Endothelial cell of umbilical vein (primary cell): ENCODE data around the gene TENT4B. TPM values are rescaled to one million over a fixed set of nuclear protein-coding genes. Genes with fewer than 3 reads are reported as not detected.

Experiments
- BruUV-seq: library from RNA; stranded (reverse); fragments of 400-500 nt; replicated peaks from 2 replicates; lab custom pipeline; 2021; lab: Mats Ljungman, UMichigan
- CTCF ChIA-PET: fragments of 300-600, 350-600 bp; sonication (Branson Sonifier 250); formaldehyde crosslinking; loops from one replicate; lab custom pipeline; 2021; ENCODE audit warnings: antibody characterized with exemption, inconsistent platforms; lab: Charles Lee
- POLR2A ChIA-PET: fragments of 300-600, 350-600 bp; sonication (Branson Sonifier 250); formaldehyde crosslinking; loops from one replicate; lab custom pipeline; 2021; ENCODE audit warnings: antibody characterized with exemption, inconsistent platforms; lab: Charles Lee
- DNase-seq: peaks from one replicate; pipeline ENCODE4 v3.0.0-alpha.2; 2011; ENCODE audit warnings: low read depth, low spot score
- FAIRE-seq: peaks from 2 replicates; lab custom pipeline; 2011; peaks lifted over from hg19 to GRCh38; lab: Jason Lieb, UNC
- H2AFZ ChIP-seq: 2 replicates; pipeline ENCODE4 v1.6.0; 2012; ENCODE audit warnings: low read depth, low read length, control low read depth, inconsistent platforms
- H3K27ac ChIP-seq: 2 replicates; pipeline ENCODE4 v1.5.1; 2011; ENCODE audit warnings: low read depth, mild to moderate bottlenecking, control low read depth, low read length, moderate library complexity; ENCODE audit not compliant: insufficient read depth
- H3K27me3 ChIP-seq, 2 experiments: 2 replicates each; pipeline versions ENCODE4 v1.6.0 to v1.6.1; 2011; ENCODE audit warnings: low read length in 2 of 2, mixed read lengths in 1 of 2; ENCODE audit not compliant: control insufficient read depth in 2 of 2, insufficient read depth in 2 of 2
- H3K36me3 ChIP-seq, 2 experiments: 2 replicates in 1 of 2; 3 replicates in 1 of 2; pipeline ENCODE4 v1.5.1; 2011; ENCODE audit warnings: low read length in 2 of 2, mild to moderate bottlenecking in 1 of 2, moderate library complexity in 1 of 2; ENCODE audit not compliant: control insufficient read depth in 2 of 2, insufficient read depth in 2 of 2; ENCODE audit errors: extremely low read depth in 1 of 2
- H3K4me1 ChIP-seq: 3 replicates; pipeline ENCODE4 v1.5.1; 2011; ENCODE audit warnings: mild to moderate bottlenecking, low read length; ENCODE audit not compliant: control insufficient read depth, insufficient read depth; ENCODE audit errors: extremely low read depth
- H3K4me2 ChIP-seq: 2 replicates; pipeline ENCODE4 v1.6.1; 2011; ENCODE audit warnings: low read length, control low read depth, mixed read lengths; ENCODE audit not compliant: insufficient read depth
- H3K4me3 ChIP-seq, 3 experiments: fragments of 200-600 bp in 1 of 3; sonication (generic), shearing (Covaris generic) in 1 of 3; replicated peaks in 1 of 3; 2 replicates each; pipeline ENCODE4 v1.5.1; 2011 to 2016; ENCODE audit warnings: control low read depth in 3 of 3, low read length in 3 of 3, mild to moderate bottlenecking in 2 of 3, inconsistent platforms in 1 of 3, low read depth in 1 of 3, moderate library complexity in 1 of 3; ENCODE audit not compliant: insufficient read depth in 1 of 3
- H3K79me2 ChIP-seq: 2 replicates; pipeline ENCODE4 v1.6.0; 2012; ENCODE audit warnings: low read length, inconsistent platforms; ENCODE audit not compliant: control insufficient read depth, insufficient read depth
- H3K9ac ChIP-seq: replicated peaks from 2 replicates; pipeline ENCODE3; 2011; ENCODE audit warnings: low read length, control low read depth; ENCODE audit not compliant: insufficient read depth; ENCODE audit errors: extremely low read depth
- H3K9me1 ChIP-seq: replicated peaks from 3 replicates; pipeline ENCODE4 v1.6.0; 2011; ENCODE audit warnings: mild to moderate bottlenecking, low read length; ENCODE audit not compliant: control insufficient read depth, insufficient read depth; ENCODE audit errors: extremely low read depth
- H3K9me3 ChIP-seq: replicated peaks from 2 replicates; pipeline ENCODE4 v1.5.1; 2012; ENCODE audit warnings: low read length, inconsistent platforms; ENCODE audit not compliant: control insufficient read depth, insufficient read depth
- H4K20me1 ChIP-seq: replicated peaks from 2 replicates; pipeline ENCODE3; 2011; ENCODE audit warnings: mild to moderate bottlenecking, low read length; ENCODE audit not compliant: control insufficient read depth, insufficient read depth; ENCODE audit errors: extremely low read depth
- FOS ChIP-seq: IDR thresholded peaks from 2 replicates; pipeline ENCODE4 v1.6.1; 2011; ENCODE audit warnings: mild to moderate bottlenecking, low read length, moderate library complexity, borderline replicate concordance; ENCODE audit not compliant: insufficient read depth
- JUN ChIP-seq: IDR thresholded peaks from 2 replicates; pipeline ENCODE4 v1.6.1; 2011; ENCODE audit warnings: borderline replicate concordance, low read depth; ENCODE audit not compliant: insufficient read length, insufficient read depth
- dilution Hi-C: fragments of 300-500 bp; cut with MboI; formaldehyde crosslinking; loops from one replicate; pipeline ENCODE4 v1.15.0; 2019; ENCODE audit warnings: low sequenced_read_pairs; ENCODE audit not compliant: extremely low pct_ligation_motif_present
- intact Hi-C: fragments of 100-400 bp; cut with micrococcal nuclease; formaldehyde crosslinking; loops from one replicate; pipeline ENCODE4 v1.10.0; 2022
- polyA plus RNA-seq, 4 experiments: library from polyadenylated mRNA; depleted of rRNA in 3 of 4; stranded (reverse) in 3 of 4; unstranded in 1 of 4; fragments of >200 nt; gene quantifications; 2 replicates each; pipeline versions ENCODE4 v1.2.1 to v1.2.3, GENCODE V29; 2011 to 2012; ENCODE audit warnings: missing spikeins in 1 of 4
- total RNA-seq: library from RNA; stranded (reverse); gene quantifications from 2 replicates; pipeline ENCODE4 v1.2.3, GENCODE V29; 2021
- TF ChIP-seq, protein P1 (sequence below), 2 donors: IDR thresholded peaks; 1 replicate in 1 of 2; 2 replicates in 1 of 2; pipeline ENCODE4 v1.5.1; 2011; ENCODE audit warnings: low read length in 2 of 2, mild to moderate bottlenecking in 2 of 2, moderate library complexity in 2 of 2, control low read depth in 1 of 2, inconsistent platforms in 1 of 2, low read depth in 1 of 2; ENCODE audit not compliant: insufficient read depth in 1 of 2; ENCODE audit errors: extremely low read depth in 1 of 2

The TENT4B gene
- total and polyA plus RNA-seq, 2 donors (not counting 3 experiments of a cell fraction or from before 2014, with no cell fraction given): 4.2 to 13.1 TPM

DNA sequence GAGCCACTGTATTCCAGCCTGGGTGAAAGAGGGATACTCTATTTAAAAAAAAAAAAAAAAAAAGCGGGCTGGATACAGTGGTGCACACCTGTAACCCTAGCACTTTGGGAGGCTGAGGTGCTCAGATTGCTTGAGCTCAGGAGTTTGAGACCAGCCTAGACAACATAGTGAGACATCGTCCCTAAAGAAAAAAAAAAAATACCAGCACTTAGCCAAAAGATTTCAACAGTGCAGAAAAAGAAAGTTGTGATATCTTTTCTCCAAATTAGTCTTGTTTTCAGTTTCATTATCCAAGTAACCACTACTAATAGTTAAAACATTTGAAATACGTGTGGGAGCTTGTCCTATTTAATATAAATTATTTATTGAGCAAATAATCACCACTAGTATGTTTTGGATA lies 48.7 kb downstream of the TENT4B start:
- intact Hi-C loops (loop anchor here (2.0 kb wide), 3 partner anchors 19 to 135 kb away; partner anchors contain the start of gene TENT4B), dilution Hi-C loops (no loop called here)
- H2AFZ ChIP-seq: no peak overlapping the region
- H3K9me3 ChIP-seq: no peaks in the 10 kb centered on the region
- ChIA-PET POLR2A (no interaction called here), CTCF (interaction anchor here (1.0 to 2.5 kb wide), 4 partner anchors 9 to 177 kb away, joined by 4 to 21 read pairs (median 6); partner anchors contain the start of gene CNEP1R1)
- H3K4me2 ChIP-seq: peak overlapping the region; percentile 88
- H4K20me1 ChIP-seq: no peaks in the 10 kb centered on the region
- TF ChIP-seq JUN: no peak
- DNase-seq (no peak), FAIRE-seq (no peak)
- peak overlapping the region; percentile 93 for H3K27ac ChIP-seq
- no peaks in the 10 kb centered on the region for H3K36me3 ChIP-seq
- H3K27me3 ChIP-seq: no peaks in the 10 kb centered on the region
- BruUV-seq: no TSS peak
- H3K9me1 ChIP-seq: no peaks in the 10 kb centered on the region
- H3K9ac ChIP-seq: no peak overlapping the region
- H3K4me1 ChIP-seq: peaks cover 21% of the 10 kb centered on the region
- H3K79me2 ChIP-seq: peaks cover 55% of the 10 kb centered on the region
- H3K4me3 ChIP-seq: no peak overlapping the region

DNA sequence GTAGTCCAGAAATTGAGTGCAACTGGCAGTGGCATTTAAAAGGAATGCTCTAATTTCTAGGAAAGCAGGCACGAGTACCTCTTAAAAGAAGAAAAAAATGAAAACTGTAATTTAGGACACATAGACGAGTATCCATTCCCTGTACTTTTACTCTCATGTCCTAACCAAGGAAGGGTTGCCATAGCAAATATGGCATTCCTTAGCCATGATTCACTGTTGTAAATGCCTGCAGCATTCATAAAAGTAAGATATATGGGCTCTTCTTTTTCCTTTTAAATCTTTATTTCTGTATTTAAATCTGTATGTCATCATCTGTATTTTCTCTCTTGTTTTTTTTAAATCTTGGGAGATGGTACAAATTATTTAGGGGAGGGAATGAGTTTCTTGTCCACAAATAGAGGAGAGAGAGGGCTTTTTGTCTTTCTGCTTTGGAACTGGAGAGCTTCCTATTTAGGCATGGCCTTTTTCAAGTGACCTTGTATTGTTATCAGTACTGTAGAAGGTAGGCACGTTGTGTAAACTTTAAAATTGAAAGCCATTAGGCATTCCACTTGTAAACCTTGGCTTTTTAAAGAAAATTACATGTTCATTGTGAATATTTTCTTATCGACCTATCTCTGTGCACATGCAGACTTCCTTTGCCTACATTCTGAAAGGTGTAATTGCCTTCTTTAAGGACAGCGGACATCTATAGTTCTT lies 50.0 kb downstream of the TENT4B start:
- peak overlapping the region; percentile 93 for H3K27ac ChIP-seq
- no peaks in the 10 kb centered on the region for H3K36me3 ChIP-seq
- no peaks in the 10 kb centered on the region for H4K20me1 ChIP-seq
- DNase-seq (peak; percentile 88), FAIRE-seq (peak; percentile 90)
- ChIA-PET CTCF (interaction anchor here (1.0 to 2.5 kb wide), 6 partner anchors 8 to 48 kb away, joined by 3 to 21 read pairs (median 5); no protein-coding TSS in a partner anchor), POLR2A (no interaction called here)
- TF ChIP-seq FOS: peak; percentile 78
- TF ChIP-seq, protein P1, sequence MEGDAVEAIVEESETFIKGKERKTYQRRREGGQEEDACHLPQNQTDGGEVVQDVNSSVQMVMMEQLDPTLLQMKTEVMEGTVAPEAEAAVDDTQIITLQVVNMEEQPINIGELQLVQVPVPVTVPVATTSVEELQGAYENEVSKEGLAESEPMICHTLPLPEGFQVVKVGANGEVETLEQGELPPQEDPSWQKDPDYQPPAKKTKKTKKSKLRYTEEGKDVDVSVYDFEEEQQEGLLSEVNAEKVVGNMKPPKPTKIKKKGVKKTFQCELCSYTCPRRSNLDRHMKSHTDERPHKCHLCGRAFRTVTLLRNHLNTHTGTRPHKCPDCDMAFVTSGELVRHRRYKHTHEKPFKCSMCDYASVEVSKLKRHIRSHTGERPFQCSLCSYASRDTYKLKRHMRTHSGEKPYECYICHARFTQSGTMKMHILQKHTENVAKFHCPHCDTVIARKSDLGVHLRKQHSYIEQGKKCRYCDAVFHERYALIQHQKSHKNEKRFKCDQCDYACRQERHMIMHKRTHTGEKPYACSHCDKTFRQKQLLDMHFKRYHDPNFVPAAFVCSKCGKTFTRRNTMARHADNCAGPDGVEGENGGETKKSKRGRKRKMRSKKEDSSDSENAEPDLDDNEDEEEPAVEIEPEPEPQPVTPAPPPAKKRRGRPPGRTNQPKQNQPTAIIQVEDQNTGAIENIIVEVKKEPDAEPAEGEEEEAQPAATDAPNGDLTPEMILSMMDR (IDR thresholded peaks at IDR 0.05; ENCODE audit: extremely low read depth in 1 of 2, insufficient read depth in 1 of 2, low read depth in 1 of 2, low read length in 2 of 2): no peak
- TF ChIP-seq JUN: peak; percentile 90
- H3K27me3 ChIP-seq: no peaks in the 10 kb centered on the region
- peaks cover 50% of the 10 kb centered on the region for H3K79me2 ChIP-seq
- H2AFZ ChIP-seq: no peak overlapping the region
- H3K4me1 ChIP-seq: peaks cover 30% of the 10 kb centered on the region
- TSS peak; percentile 86 for BruUV-seq
- H3K9me3 ChIP-seq: no peaks in the 10 kb centered on the region
- dilution Hi-C loops: no loop called here
- H3K4me3 ChIP-seq: peak overlapping the region in 1 of 3 experiments; percentile 12
- peak overlapping the region; percentile 88 for H3K4me2 ChIP-seq
- H3K9me1 ChIP-seq: no peaks in the 10 kb centered on the region
- peak overlapping the region; percentile 78 for H3K9ac ChIP-seq
- intact Hi-C loops: loop anchor here (2.0 kb wide), 3 partner anchors 20 to 136 kb away; partner anchors contain the start of gene TENT4B
